Lung (tissue), 12 donors: ENCODE data around the gene PRKCE. TPM values are rescaled to one million over a fixed set of nuclear protein-coding genes. Genes with fewer than 3 reads are reported as not detected.

Source experiments
- ATAC-seq: fragments of 200-7000 bp; cut with Tn5 transposase; one replicate; pipeline ENCODE4 v1.9.1; 2020; ENCODE audit warnings: moderate number of reproducible peaks; ENCODE audit not compliant: insufficient read depth, low FRiP score
- DNase-seq, 3 donors: peaks; one replicate each; pipeline ENCODE4 v3.0.0-alpha.2; 2013 to 2017
- H3K27ac ChIP-seq, 2 donors: one replicate each; pipeline ENCODE4 v1.5.1; 2013; ENCODE audit warnings: mild to moderate bottlenecking in 2 of 2, moderate library complexity in 2 of 2, control low read depth in 1 of 2, inconsistent platforms in 1 of 2, low read depth in 1 of 2, low read length in 1 of 2
- H3K27me3 ChIP-seq, 3 donors: one replicate each; pipeline ENCODE4 v1.5.1; 2013; ENCODE audit warnings: low read length in 2 of 3; ENCODE audit not compliant: control insufficient read depth in 3 of 3, insufficient read depth in 3 of 3
- H3K36me3 ChIP-seq, 4 donors: one replicate each; pipeline ENCODE4 v1.5.1; 2013; ENCODE audit warnings: low read length in 4 of 4, mild to moderate bottlenecking in 1 of 4, moderate library complexity in 1 of 4; ENCODE audit not compliant: control insufficient read depth in 4 of 4, insufficient read depth in 4 of 4
- H3K4me1 ChIP-seq, 5 donors: one replicate each; pipeline ENCODE4 v1.5.1; 2013; ENCODE audit warnings: low read length in 5 of 5, mild to moderate bottlenecking in 2 of 5, moderate library complexity in 1 of 5; ENCODE audit not compliant: control insufficient read depth in 5 of 5, insufficient read depth in 5 of 5
- H3K4me3 ChIP-seq: one replicate; pipeline ENCODE4 v1.5.1; 2013; ENCODE audit warnings: mild to moderate bottlenecking, control low read depth, moderate library complexity
- H3K9ac ChIP-seq, 2 donors: one replicate each; pipeline ENCODE4 v1.5.1; 2013; ENCODE audit warnings: low read length in 2 of 2, control low read depth in 1 of 2; ENCODE audit not compliant: insufficient read depth in 1 of 2
- H3K9me3 ChIP-seq, 4 donors: one replicate each; pipeline ENCODE4 v1.5.1; 2013; ENCODE audit warnings: low read length in 3 of 4, mild to moderate bottlenecking in 1 of 4, moderate library complexity in 1 of 4; ENCODE audit not compliant: control insufficient read depth in 4 of 4, insufficient read depth in 3 of 4
- CTCF ChIP-seq: IDR thresholded peaks from 2 replicates; pipeline ENCODE4 v1.5.1; 2012; ENCODE audit warnings: mild to moderate bottlenecking; ENCODE audit errors: control extremely low read depth, extremely low read depth
- WGBS, 2 donors: extraction: QIAGEN DNeasy Blood & Tissue Kit; methylation state at CpG; one replicate each; pipeline ENCODE4 v1.1.7; 2013; 5-methylcytosine and 5-hydroxymethylcytosine counted together
- polyA plus RNA-seq, 2 donors: library from polyadenylated mRNA; stranded (reverse); fragments of 200-250 nt; gene quantifications; one replicate each; pipeline ENCODE4 v1.2.1, GENCODE V29; 2013
- total RNA-seq, 2 donors: library from RNA; depleted of rRNA in 1 of 2; stranded (reverse); fragments of >200 nt in 1 of 2; gene quantifications; one replicate each; pipeline ENCODE4 v1.2.1, GENCODE V29; 2014 to 2021
- donor health status: control.
- donor health status: control.
- donor health status: Bipolar disorder and iron deficiency.
- donor health status: healthy.
- donor health status: DM: yes; HTN: yes; CAD: no.

The PRKCE gene
- total and polyA plus RNA-seq, 4 donors, result 12.5 to 82.2 (median 32.1) TPM

- Histone ChIP-seq H3K27ac (no peak overlapping the region), H3K36me3 (peaks cover 0 to 9% (median 0%) of the 10 kb centered on the region in 4 donors), H3K4me1 (peaks cover 0 to 3% (median 0%) of the 10 kb centered on the region in 5 donors), H3K27me3 (no peaks in the 10 kb centered on the region), H3K9ac (no peak overlapping the region), H3K4me3 (no peak overlapping the region), H3K9me3 (no peaks in the 10 kb centered on the region)
- ATAC-seq (no peak), DNase-seq (no peak)
- 92 to 96% methylated on average over 14 of the region's 14 CpGs for WGBS, 2 donors
- no peak for TF ChIP-seq CTCF
Observed at GRCh38 chr2:45975752-45976517, 324.5 kb downstream of the PRKCE start.

- 91 to 94% methylated on average over 4 of the region's 4 CpGs for WGBS, 2 donors
- no peak overlapping the region for H3K9ac ChIP-seq
- DNase-seq, result no peak
- H3K36me3 ChIP-seq, result peaks cover 0 to 15% (median 4%) of the 10 kb centered on the region in 4 donors
- no peak for ATAC-seq
- H3K27ac ChIP-seq, result no peak overlapping the region
- TF ChIP-seq CTCF, result no peak
- no peak overlapping the region for H3K4me3 ChIP-seq
- no peaks in the 10 kb centered on the region for H3K27me3 ChIP-seq
- peaks cover 0 to 3% (median 0%) of the 10 kb centered on the region in 5 donors for H3K4me1 ChIP-seq
- H3K9me3 ChIP-seq, result no peaks in the 10 kb centered on the region
Observed at GRCh38 chr2:45978302-45978859, 326.9 kb downstream of the PRKCE start.

DNA sequence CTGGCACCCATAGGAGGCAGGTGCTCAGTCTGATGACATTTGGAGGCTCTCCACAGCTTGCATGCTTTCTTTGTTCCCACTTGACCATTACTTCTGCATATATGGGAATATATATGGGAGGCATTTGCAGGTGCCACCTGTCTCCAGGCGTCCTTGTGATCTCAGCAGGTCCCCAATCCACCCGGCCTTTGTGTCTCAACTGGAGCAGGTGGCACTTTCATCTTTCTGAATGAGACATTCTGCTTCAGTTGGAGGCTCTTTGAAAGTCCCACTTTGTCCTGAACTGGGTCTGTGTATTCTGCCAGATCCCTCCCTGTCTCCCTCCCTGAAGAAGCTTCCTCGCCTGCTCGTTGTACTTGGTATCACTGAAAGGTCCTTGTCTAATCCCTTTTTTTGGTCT lies 327.6 kb downstream of the PRKCE start:
- no peak for ATAC-seq
- H3K9ac ChIP-seq, result no peak overlapping the region
- no peak overlapping the region for H3K27ac ChIP-seq
- H3K4me1 ChIP-seq, result peaks cover 0 to 3% (median 0%) of the 10 kb centered on the region in 5 donors
- no peaks in the 10 kb centered on the region for H3K27me3 ChIP-seq
- no peak overlapping the region for H3K4me3 ChIP-seq
- no peaks in the 10 kb centered on the region for H3K9me3 ChIP-seq
- 92 to 93% methylated on average over 4 of the region's 4 CpGs for WGBS, 2 donors
- DNase-seq, result no peak
- H3K36me3 ChIP-seq, result peaks cover 0 to 15% (median 4%) of the 10 kb centered on the region in 4 donors
- no peak for TF ChIP-seq CTCF
